ENCODE data around the gene HIF1AN. TPM values are rescaled to one million over a fixed set of nuclear protein-coding genes. Genes with fewer than 3 reads are reported as not detected.

The HIF1AN gene
- total RNA-seq, 1 donor from 2014 or later: 49.6 TPM

DNA sequence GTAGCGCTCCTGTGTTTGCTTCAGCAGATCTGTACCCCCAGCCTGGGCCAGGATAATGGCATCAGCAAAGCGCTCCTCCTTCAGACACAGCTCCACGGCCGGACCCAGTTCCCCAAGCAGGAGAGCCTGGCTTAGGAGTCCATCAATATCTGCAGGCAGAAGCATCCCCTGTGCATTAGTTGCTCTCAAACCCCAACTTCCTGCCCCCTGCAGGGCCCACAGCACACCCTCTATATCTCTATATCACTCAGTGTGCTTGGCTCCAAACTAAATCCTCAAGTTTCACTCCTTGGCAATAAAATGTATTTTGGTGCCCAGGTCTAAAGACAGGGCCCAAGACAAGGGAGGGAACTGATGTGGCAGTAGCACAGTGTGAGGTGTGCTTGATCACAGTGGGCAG lies 37.7 kb upstream of the HIF1AN start:
- no peak overlapping the region for H3K27ac Mint-ChIP-seq (ENCODE audit: unreplicated experiment)
- H3K27me3 Mint-ChIP-seq (ENCODE audit: unreplicated experiment): peaks cover 6% of the 10 kb centered on the region
- H3K36me3 Mint-ChIP-seq (ENCODE audit: unreplicated experiment): peaks cover 13% of the 10 kb centered on the region

DNA sequence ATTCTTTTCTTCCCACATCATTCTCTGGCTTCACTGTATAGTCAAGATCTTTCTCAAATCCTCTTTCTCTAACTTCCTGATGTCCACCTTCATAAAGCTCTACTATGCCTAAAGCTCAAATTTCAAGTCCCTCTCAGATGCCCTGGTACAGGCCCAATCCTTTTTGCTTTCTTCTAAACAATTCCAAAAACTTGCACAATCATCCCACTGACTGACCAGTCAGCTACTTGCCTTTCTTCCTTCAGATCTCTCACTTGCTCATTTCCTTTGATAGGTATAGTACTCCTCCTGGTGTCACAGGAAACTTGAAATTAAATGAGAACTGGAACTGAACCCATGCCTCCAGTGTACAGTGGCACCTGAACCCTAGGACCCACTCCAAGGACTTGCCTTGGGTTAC lies 34.3 kb upstream of the HIF1AN start:
- Mint-ChIP-seq H3K27me3 (ENCODE audit: unreplicated experiment) (peaks cover 6% of the 10 kb centered on the region), H3K36me3 (ENCODE audit: unreplicated experiment) (peaks cover 12% of the 10 kb centered on the region), H3K4me3 (ENCODE audit: unreplicated experiment) (no peak overlapping the region), H3K9me3 (ENCODE audit: unreplicated experiment) (peaks cover 2% of the 10 kb centered on the region), H3K27ac (ENCODE audit: unreplicated experiment) (no peak overlapping the region), H3K4me1 (ENCODE audit: low read depth, unreplicated experiment) (peaks cover 5% of the 10 kb centered on the region)
- TF ChIP-seq, protein P1, sequence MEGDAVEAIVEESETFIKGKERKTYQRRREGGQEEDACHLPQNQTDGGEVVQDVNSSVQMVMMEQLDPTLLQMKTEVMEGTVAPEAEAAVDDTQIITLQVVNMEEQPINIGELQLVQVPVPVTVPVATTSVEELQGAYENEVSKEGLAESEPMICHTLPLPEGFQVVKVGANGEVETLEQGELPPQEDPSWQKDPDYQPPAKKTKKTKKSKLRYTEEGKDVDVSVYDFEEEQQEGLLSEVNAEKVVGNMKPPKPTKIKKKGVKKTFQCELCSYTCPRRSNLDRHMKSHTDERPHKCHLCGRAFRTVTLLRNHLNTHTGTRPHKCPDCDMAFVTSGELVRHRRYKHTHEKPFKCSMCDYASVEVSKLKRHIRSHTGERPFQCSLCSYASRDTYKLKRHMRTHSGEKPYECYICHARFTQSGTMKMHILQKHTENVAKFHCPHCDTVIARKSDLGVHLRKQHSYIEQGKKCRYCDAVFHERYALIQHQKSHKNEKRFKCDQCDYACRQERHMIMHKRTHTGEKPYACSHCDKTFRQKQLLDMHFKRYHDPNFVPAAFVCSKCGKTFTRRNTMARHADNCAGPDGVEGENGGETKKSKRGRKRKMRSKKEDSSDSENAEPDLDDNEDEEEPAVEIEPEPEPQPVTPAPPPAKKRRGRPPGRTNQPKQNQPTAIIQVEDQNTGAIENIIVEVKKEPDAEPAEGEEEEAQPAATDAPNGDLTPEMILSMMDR (IDR thresholded peaks at IDR 0.05; ENCODE audit: partially characterized antibody, unreplicated experiment): no peak
- DNase-seq: no peak

More for the DNA sequence above, 37.7 kb upstream of the HIF1AN start:
- DNase-seq: no peak
- H3K4me3 Mint-ChIP-seq (ENCODE audit: unreplicated experiment): no peak overlapping the region
- peaks cover 2% of the 10 kb centered on the region for H3K9me3 Mint-ChIP-seq (ENCODE audit: unreplicated experiment)
- H3K4me1 Mint-ChIP-seq (ENCODE audit: low read depth, unreplicated experiment): no peaks in the 10 kb centered on the region
- TF ChIP-seq, protein P1 (IDR thresholded peaks at IDR 0.05; ENCODE audit: partially characterized antibody, unreplicated experiment): no peak

DNA sequence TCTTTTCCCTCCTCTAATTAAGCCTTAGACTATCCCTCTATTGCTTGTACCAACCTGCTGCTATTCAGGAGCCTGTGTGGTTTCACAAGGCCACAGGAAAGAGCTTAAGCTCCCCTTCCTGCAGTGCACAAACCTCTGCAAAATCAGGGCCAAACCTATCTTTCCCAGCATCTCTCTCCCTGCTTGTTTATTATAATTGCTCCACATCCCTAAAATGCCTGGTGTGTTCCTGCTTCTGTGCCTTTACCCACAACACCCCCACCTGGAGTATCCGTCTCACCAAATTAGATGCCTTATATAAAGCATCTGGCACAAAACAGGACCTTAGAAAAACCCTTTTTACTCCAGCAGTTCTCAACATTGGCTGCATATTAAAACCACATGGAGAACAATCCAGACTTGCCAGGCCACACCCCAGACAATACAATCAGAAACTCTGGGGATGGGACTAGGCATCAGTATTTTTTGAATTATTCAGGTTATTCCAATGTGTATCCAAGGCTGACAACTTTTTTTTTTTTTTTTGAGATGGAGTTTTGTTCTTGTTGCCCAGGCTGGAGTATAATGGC lies 32.7 kb upstream of the HIF1AN start:
- Mint-ChIP-seq H3K36me3 (ENCODE audit: unreplicated experiment) (peaks cover 8% of the 10 kb centered on the region), H3K27me3 (ENCODE audit: unreplicated experiment) (peaks cover 2% of the 10 kb centered on the region), H3K4me1 (ENCODE audit: low read depth, unreplicated experiment) (peaks cover 5% of the 10 kb centered on the region), H3K27ac (ENCODE audit: unreplicated experiment) (no peak overlapping the region), H3K9me3 (ENCODE audit: unreplicated experiment) (peaks cover 2% of the 10 kb centered on the region), H3K4me3 (ENCODE audit: unreplicated experiment) (no peak overlapping the region)
- TF ChIP-seq, protein P1 (IDR thresholded peaks at IDR 0.05; ENCODE audit: partially characterized antibody, unreplicated experiment): no peak
- DNase-seq: no peak

GRCh38 chr10:100504096-100504495 lies 31.6 kb upstream of the HIF1AN start:
- H3K36me3 Mint-ChIP-seq (ENCODE audit: unreplicated experiment): peaks cover 8% of the 10 kb centered on the region
- H3K4me3 Mint-ChIP-seq (ENCODE audit: unreplicated experiment): no peak overlapping the region
- no peak for DNase-seq
- no peak overlapping the region for H3K27ac Mint-ChIP-seq (ENCODE audit: unreplicated experiment)
- H3K9me3 Mint-ChIP-seq (ENCODE audit: unreplicated experiment): peaks cover 2% of the 10 kb centered on the region
- TF ChIP-seq, protein P1 (IDR thresholded peaks at IDR 0.05; ENCODE audit: partially characterized antibody, unreplicated experiment): no peak
- peaks cover 5% of the 10 kb centered on the region for H3K4me1 Mint-ChIP-seq (ENCODE audit: low read depth, unreplicated experiment)
- H3K27me3 Mint-ChIP-seq (ENCODE audit: unreplicated experiment): peaks cover 2% of the 10 kb centered on the region

DNA sequence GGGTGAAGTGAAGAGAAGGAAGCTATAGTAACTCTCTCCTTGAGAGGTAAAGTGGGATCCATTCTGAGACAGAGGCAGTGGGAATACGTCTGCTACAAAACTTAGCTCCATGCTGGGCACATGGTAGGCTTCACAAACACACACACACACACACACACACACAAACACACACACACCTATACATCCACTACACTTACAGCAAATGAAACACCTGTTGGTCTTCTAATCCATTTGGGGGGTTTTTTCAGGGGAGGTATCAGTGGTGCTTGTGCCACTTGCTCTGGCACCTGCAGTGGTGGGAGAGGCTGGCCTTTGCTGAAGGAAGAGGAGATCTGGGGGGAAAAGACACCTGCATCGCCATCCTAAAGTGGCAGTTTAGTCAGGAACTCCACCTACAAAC lies 30.6 kb upstream of the HIF1AN start:
- DNase-seq: no peak
- H3K4me3 Mint-ChIP-seq (ENCODE audit: unreplicated experiment): no peak overlapping the region
- no peak overlapping the region for H3K27ac Mint-ChIP-seq (ENCODE audit: unreplicated experiment)
- TF ChIP-seq, protein P1 (IDR thresholded peaks at IDR 0.05; ENCODE audit: partially characterized antibody, unreplicated experiment): no peak
- peaks cover 8% of the 10 kb centered on the region for H3K36me3 Mint-ChIP-seq (ENCODE audit: unreplicated experiment)
- peaks cover 5% of the 10 kb centered on the region for H3K4me1 Mint-ChIP-seq (ENCODE audit: low read depth, unreplicated experiment)
- peaks cover 2% of the 10 kb centered on the region for H3K27me3 Mint-ChIP-seq (ENCODE audit: unreplicated experiment)
- H3K9me3 Mint-ChIP-seq (ENCODE audit: unreplicated experiment): peaks cover 2% of the 10 kb centered on the region
